GM21381 (cell line): Measurements from ENCODE around the gene DCAF5.
"Not testable (repeated sequence)": the region's sequence is repeated elsewhere in the genome, so short reads cannot be mapped to it uniquely, and the experiment has no call there.

Experiments used
- ATAC-seq: cut with Tn5 transposase; IDR thresholded peaks from one replicate; pipeline ENCODE4 v1.9.1; 2021; ENCODE audit warnings: mild to moderate bottlenecking, moderate library complexity; ENCODE audit not compliant: unreplicated experiment

DCAF5 gene

GRCh38 chr14:69101331-69101826 lies 51.5 kb downstream of the DCAF5 start:
- no peak for ATAC-seq

- no peak for ATAC-seq
Observed at GRCh38 chr14:69097974-69098373, 54.9 kb downstream of the DCAF5 start.

- no peak for ATAC-seq
Observed at GRCh38 chr14:69096781-69097475, 56.0 kb downstream of the DCAF5 start.

GRCh38 chr14:69096246-69096645 lies 56.7 kb downstream of the DCAF5 start:
- ATAC-seq: no peak

- ATAC-seq: no peak
Observed at GRCh38 chr14:69094481-69094880, 58.4 kb downstream of the DCAF5 start.

- no peak for ATAC-seq
Observed at GRCh38 chr14:69093631-69094421, 59.1 kb downstream of the DCAF5 start.

GRCh38 chr14:69092840-69093422 lies 60.0 kb downstream of the DCAF5 start:
- no peak for ATAC-seq

- ATAC-seq: no peak
Observed at GRCh38 chr14:69091695-69092094, 61.2 kb downstream of the DCAF5 start.

- no peak for ATAC-seq
Observed at GRCh38 chr14:69091006-69091405, 61.9 kb downstream of the DCAF5 start.

- no peak for ATAC-seq
Observed at GRCh38 chr14:69090187-69090789, 62.6 kb downstream of the DCAF5 start.

- ATAC-seq: no peak
Observed at GRCh38 chr14:69089046-69089445, 63.9 kb downstream of the DCAF5 start.

- ATAC-seq: no peak
Observed at GRCh38 chr14:69088586-69088985, 64.3 kb downstream of the DCAF5 start.

GRCh38 chr14:69087061-69087461 lies 65.9 kb downstream of the DCAF5 start:
- ATAC-seq: no peak

- no peak for ATAC-seq
Observed at GRCh38 chr14:69086537-69086936, 66.4 kb downstream of the DCAF5 start.

- ATAC-seq: no peak
Observed at GRCh38 chr14:69084023-69084422, 68.9 kb downstream of the DCAF5 start.

GRCh38 chr14:69083181-69083580 lies 69.7 kb downstream of the DCAF5 start:
- no peak for ATAC-seq

- no peak for ATAC-seq
Observed at GRCh38 chr14:69081271-69081670, 71.6 kb downstream of the DCAF5 start.

GRCh38 chr14:69079747-69080146 lies 73.2 kb downstream of the DCAF5 start:
- no peak for ATAC-seq

GRCh38 chr14:69079188-69079742 lies 73.7 kb downstream of the DCAF5 start:
- no peak for ATAC-seq

GRCh38 chr14:69077841-69078240 lies 75.1 kb downstream of the DCAF5 start:
- no peak for ATAC-seq

GRCh38 chr14:69077185-69077584 lies 75.7 kb downstream of the DCAF5 start:
- not testable (repeated sequence) for ATAC-seq
